HG02678 (cell line): ENCODE measurements around the gene XRCC6.
"Not testable (repeated sequence)": the region's sequence is repeated elsewhere in the genome, so short reads cannot be mapped to it uniquely, and the experiment has no call there.

Source experiments
- ATAC-seq: cut with Tn5 transposase; IDR thresholded peaks from one replicate; pipeline ENCODE4 v1.9.1; 2021; ENCODE audit warnings: mild to moderate bottlenecking, moderate library complexity; ENCODE audit not compliant: unreplicated experiment

The XRCC6 gene

DNA sequence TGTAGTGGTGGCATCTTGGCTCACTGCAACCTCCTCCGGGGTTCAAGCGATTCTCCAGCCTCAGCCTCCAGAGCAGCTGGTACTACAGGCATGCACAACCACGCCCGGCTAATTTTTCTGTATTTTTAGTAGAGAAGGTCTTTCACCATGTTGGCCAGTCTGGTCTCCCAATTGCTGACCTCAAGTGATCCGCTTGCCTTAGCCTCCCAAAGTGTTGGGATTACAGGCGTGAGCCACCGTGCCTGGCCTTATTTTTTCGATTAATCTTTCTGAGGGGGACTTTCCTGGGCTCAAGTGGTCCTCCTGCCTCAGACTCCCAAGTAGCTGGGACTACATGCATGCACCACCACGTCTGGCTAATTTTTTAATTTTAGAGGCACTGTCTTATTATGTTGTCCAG lies 62.0 kb downstream of the XRCC6 start:
- ATAC-seq, result no peak

DNA sequence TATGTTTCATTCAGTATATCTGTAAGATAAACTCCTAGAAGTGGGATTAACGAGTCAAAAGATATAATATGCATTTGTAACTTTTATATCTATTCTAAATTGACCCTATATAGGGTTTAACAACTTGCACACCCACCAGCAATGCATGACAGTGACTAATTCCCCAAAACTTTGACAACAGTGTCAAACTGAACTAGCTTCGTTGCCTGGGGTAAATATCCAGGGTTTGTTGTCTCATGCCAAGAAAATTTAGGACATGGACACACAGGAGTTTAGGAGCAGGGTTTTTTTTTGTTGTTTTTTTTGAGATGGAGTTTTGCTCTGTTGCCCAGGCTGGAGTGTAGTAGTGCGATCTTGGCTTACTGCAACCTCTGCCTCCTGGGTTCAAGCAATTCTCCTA lies 62.5 kb downstream of the XRCC6 start:
- no peak for ATAC-seq

GRCh38 chr22:41684194-41684593 lies 63.1 kb downstream of the XRCC6 start:
- no peak for ATAC-seq

DNA sequence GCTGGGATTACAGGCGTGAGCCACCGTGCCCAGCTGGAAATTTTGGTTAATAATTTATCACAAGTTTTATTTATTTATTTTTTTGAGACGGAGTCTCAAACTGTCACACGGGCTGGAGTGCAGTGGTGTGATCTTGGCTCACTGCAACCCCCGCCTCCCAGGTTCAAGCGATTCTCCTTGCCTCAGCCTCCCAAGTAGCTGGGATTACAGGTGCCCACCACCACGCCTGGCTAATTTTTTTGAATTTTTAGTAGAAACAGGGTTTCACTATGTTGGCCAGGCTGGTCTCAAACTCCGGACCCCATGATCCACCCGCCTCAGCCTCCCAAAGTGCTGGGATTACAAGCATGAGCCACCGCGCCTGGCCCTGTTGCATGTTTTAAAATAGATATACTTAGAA lies 65.8 kb downstream of the XRCC6 start:
- not testable (repeated sequence) for ATAC-seq

DNA sequence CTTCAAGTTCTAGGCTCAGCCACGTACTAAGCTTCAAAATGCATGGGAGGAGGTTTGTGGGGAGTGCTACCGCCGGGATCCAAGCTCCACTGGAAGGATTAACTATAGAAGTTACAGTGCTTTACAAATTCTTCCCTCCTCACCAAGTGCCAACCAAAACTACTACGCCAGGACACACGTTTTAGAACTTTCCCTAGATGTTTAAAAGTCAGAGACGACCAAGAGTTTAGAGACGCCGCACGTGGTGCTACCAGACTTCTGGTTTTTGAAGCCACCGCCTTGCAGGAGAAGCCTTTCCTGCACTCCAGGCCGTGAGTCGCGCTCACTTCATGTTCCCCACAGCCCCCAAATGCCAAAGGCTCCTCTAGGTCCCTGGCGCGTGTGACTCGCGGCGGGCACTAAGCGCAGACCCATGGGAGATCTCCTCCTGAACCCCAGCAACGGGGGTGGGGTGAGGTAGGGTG lies 66.8 kb downstream of the XRCC6 start:
- ATAC-seq, result peak; percentile 14

- ATAC-seq, result peak; percentile 89
Observed at GRCh38 chr22:41688365-41689211, 67.5 kb downstream of the XRCC6 start, which contains the start of gene SNU13. Gene SNU13 (minus strand): TSS chr22:41688867. CDS start chr22:41688796, 71 bp downstream.

DNA sequence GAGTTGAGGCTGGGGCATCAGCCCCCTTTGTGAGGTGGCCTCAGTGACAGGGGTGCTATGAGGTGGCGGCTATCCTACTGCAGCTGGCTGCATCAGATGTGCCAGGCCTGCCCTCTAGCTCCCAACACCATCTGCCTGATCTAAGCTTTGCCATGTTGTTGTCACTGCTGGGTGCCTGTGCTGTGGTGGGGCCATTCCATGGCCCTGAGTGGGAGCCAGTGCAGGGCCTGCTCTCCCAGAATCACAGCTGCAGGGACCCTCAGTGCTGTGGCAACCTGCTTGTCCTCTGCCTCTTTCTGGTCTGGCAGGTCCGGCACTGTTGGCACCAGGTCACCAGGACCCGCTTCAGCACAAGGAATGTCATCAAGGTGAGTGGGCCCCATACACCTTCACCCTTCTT lies 69.4 kb downstream of the XRCC6 start:
- ATAC-seq, result no peak

DNA sequence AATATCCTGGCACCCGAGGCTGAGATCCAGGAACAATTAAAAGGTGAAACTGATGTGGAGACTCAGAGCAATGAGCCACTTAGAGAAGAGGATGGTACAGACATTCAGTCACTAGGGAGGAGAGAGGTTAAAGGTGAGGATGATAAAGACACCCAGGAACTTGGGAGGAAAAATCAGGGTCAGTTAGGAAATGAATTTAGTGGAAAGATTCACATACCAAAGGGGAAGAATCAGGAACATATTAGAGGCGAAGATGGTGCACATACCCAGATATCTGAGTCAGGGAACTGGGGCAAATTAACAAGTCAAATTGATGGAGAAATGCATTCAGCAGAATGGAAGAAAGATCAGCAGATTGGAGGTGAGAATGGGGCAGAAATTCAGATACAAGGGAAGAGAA lies 74.1 kb downstream of the XRCC6 start:
- no peak for ATAC-seq

DNA sequence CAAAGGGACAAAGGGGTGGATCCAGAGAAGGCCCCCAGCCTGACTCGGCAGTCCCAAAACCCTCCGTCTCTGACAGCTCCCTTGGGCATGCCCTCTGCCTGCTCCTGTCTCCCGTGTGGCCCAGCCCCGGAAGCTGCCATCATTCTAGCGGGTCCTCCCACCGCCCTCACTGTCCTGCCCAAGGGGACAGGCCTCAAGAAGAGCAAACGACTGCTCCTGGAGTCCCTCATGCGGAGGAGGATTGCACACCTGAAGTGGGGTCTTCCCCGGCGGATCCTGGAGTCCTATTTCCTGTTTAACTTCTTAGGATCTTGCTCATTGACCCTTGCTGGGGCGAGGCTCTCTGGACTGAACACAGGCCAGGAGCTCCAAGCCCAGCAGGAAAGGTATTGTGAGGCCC lies 75.6 kb downstream of the XRCC6 start:
- no peak for ATAC-seq

DNA sequence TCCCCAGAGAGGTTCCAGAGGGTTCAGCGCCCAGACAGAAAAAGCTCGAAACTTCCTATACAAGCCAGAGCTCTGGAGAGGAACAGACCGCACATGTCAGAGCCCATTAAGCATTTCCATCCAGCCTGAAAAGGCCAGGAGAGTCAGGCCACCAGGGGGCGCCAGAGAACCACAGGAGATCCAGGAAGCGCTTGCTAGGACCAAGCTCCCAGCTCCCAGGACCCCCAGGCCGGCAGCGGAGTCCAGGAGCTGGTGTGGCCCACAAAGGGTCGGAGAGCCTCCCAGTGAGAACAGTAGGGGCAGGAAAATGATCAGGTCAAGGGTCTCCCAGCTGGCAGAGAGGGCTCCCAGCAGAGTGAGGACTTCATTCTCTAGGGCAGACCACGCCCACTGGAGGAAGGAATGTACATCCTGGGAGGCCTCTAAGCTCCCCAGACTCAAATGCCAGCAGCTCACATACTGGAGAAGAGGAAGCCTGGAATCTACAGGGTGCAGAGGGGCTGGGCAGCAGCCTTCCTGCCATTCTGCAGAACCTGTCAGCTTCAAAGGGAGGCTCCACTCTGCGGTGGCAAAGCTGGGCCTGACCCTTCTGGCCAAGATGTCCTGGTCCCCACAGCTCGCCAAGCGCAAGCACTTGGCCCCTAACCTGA lies 76.2 kb downstream of the XRCC6 start:
- no peak for ATAC-seq

- no peak for ATAC-seq
Observed at GRCh38 chr22:41699264-41700107, 78.4 kb downstream of the XRCC6 start, which contains the start of gene MEI1. Gene MEI1 (plus strand): TSS chr22:41699503. CDS start chr22:41699539, 36 bp downstream.

- no peak for ATAC-seq
Observed at GRCh38 chr22:41700108-41700364, 78.9 kb downstream of the XRCC6 start.

DNA sequence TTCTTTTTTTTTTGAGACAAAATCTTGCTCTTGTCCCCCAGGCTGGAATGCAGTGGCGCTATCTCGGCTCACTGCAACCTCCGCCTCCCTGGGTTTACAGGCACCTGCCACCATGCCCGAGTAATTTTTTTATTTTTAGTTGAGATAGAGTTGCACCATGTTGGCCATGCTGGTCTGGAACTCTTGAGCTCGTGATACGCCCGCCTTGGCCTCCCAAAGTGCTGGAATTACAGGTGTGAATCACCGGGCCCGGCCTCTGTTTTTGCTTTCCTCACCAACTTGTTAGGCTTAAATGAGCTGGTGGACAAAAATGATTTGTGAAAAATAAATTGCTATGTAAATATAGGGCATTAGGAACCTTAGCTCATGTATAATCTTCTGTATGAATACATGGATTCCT lies 81.7 kb downstream of the XRCC6 start:
- no peak for ATAC-seq

- ATAC-seq, result no peak
Observed at GRCh38 chr22:41709341-41709740, 88.2 kb downstream of the XRCC6 start.

DNA sequence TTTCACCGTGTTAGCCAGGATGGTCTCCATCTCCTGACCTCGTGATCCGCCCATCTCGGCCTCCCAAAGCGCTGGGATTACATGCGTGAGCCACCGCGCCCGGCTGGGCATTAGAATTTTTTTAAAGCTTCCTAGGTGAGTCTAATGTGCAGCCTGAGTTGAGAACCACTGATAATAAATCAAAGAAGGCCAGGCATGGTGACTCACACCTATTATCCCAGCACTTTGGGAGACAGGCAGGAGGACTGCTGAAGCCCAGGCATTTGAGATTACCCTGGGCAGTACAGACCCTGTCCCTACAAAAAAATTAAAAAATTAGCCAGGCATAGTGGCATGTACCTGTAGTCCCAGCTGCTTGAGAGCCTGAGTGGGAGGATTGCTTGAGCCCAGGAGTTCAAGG lies 91.9 kb downstream of the XRCC6 start:
- no peak for ATAC-seq
